Measurements from ENCODE around the gene IL32.

GRCh38 chr16:3118204-3118790 lies 52.9 kb downstream of the IL32 start:
- TF ChIP-seq CTCF (IDR thresholded peaks at IDR 0.05) (no peak), EP300 (IDR thresholded peaks at IDR 0.05) (no peak)
